ENCODE data around the gene CTAGE9.
"Not testable (repeated sequence)": the region's sequence is repeated elsewhere in the genome, so short reads cannot be mapped to it uniquely, and the experiment has no call there.

The CTAGE9 gene

DNA sequence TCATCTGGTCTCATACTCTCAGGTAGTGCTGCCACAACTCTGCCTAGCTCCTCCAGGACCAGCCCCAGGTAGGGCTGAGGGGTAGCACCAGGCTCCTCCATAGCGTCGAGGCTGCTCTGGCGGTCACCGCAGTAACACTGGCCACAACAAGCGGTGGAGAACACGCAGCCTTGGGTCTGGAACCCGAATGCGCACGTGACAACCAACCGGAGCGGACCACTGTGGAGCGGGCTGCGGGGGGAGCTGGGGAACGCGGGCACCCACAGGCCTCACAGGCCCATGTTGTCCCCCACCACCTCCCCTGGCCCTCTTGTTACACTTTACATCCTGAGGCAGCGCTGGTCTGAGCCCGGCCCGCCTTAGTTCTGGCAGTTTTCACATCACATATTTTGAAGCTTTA lies at the start of gene CTAGE9:
Gene CTAGE9 (minus strand): TSS at position 101 of the 400 bp plus-strand sequence. CDS start 0 bp downstream, at position 101.
- H3K4me3 ChIP-seq (ENCODE audit: low read depth, low read length): not testable (repeated sequence)

DNA sequence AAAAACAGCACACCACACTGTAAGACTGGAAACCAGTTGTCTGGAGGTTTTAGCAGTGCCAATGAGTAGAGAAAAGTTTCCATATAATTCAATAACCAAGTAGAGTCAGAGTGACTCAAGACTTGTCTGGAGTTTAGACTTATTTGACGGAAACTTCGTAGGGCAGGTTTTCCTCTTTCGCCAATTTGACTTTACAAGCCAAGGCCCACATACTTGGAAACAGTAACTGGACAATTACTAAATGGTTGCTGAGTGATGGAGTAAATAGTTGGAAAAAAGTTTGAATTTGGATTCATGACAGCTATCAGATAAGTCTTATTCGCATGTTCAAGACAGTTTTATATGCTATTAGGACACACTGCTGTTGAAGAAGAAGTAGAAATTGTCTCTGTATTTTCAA lies 48.1 kb upstream of the CTAGE9 start:
- H3K4me3 ChIP-seq (ENCODE audit: low read depth, low read length): no peak overlapping the region
- no peak for TF ChIP-seq CTCF (IDR thresholded peaks at IDR 0.05; ENCODE audit: borderline replicate concordance, insufficient read depth, low read depth, low read length)

- H3K4me3 ChIP-seq (ENCODE audit: low read depth, low read length): no peak overlapping the region
- no peak for TF ChIP-seq CTCF (IDR thresholded peaks at IDR 0.05; ENCODE audit: borderline replicate concordance, insufficient read depth, low read depth, low read length)
These were observed 45.2 kb upstream of the CTAGE9 start for GRCh38 chr6:131756039-131756438.

DNA sequence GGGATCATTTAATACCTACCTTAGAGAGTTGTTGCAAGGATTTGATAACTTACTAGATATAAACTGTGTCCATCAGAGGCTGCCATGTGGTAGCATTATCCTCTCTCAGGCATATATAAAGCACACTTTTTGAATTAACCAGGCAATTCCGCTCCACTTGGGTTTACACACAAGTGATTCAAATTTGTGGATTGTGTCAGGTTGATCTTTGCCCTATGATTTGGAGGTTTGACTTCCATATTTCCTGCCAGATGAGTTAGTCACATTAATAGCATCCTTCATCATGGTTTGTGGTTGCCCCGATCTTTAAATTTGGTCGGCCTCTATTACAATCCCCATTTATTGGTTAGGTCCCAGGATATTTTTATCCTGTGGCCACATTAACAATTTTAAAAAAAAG lies 44.8 kb upstream of the CTAGE9 start:
- no peak for TF ChIP-seq CTCF (IDR thresholded peaks at IDR 0.05; ENCODE audit: borderline replicate concordance, insufficient read depth, low read depth, low read length)
- H3K4me3 ChIP-seq (ENCODE audit: low read depth, low read length): no peak overlapping the region

DNA sequence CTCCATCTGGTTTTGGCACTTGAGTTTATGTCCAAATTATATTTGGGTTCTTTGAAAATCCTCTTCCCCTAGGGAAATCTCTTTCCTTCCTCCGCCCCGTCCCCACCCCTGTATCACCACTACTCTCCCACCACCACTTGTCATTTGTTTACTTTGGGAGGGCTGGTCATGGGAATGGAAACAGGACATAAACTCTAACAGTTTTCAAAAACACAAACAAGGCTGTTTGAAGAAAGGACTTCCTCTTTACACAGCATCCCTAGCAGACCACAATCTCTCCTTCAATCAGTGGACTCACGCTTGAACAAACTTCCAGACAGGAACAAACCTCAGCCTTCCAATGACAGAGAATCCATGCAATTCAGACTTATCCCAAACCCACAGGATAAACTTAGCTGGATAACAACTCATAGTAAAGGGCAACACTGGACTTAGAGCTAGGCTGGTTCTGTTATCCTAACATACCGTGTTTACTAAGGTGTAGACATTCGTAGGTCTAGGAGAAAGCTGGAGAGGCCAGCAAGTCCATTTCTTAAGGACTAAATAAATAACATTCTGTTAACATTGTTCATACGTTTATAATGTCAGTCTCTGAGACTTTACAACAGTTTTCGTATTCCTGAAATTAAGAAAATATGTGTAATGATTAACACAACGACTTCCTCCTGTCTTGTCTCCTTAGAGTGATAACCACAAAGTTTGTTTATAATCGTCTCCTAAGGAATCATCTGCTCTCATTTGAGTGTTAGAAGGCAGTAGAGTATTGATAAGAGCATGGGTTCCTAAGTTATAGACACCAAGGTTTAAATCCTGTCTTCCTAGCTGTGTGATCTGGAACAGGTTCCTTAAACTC lies 44.1 kb upstream of the CTAGE9 start:
- H3K4me3 ChIP-seq (ENCODE audit: low read depth, low read length): no peak overlapping the region
- no peak for TF ChIP-seq CTCF (IDR thresholded peaks at IDR 0.05; ENCODE audit: borderline replicate concordance, insufficient read depth, low read depth, low read length)

GRCh38 chr6:131754088-131754487 lies 43.3 kb upstream of the CTAGE9 start:
- TF ChIP-seq CTCF (IDR thresholded peaks at IDR 0.05; ENCODE audit: borderline replicate concordance, insufficient read depth, low read depth, low read length): no peak
- H3K4me3 ChIP-seq (ENCODE audit: low read depth, low read length): no peak overlapping the region

GRCh38 chr6:131751012-131751715 lies 40.3 kb upstream of the CTAGE9 start:
- not testable (repeated sequence) for H3K4me3 ChIP-seq (ENCODE audit: low read depth, low read length)

GRCh38 chr6:131749023-131749422 lies 38.2 kb upstream of the CTAGE9 start:
- no peak overlapping the region for H3K4me3 ChIP-seq (ENCODE audit: low read depth, low read length)
- no peak for TF ChIP-seq CTCF (IDR thresholded peaks at IDR 0.05; ENCODE audit: borderline replicate concordance, insufficient read depth, low read depth, low read length)
